Activated CD4-positive, alpha-beta memory T cell treated with anti-CD3 and anti-CD28 coated beads, Interleukin-2, amount 10 ng/mL, durations not matched to agents 7 days and 5 days (primary cell): ENCODE measurements around the gene CMPK1. TPM values are rescaled to one million over a fixed set of nuclear protein-coding genes. Genes with fewer than 3 reads are reported as not detected.
"Not testable (repeated sequence)": the region's sequence is repeated elsewhere in the genome, so short reads cannot be mapped to it uniquely, and the experiment has no call there.

Experiments used
- CTCF ChIA-PET: fragments of 350-600 bp; sonication (Branson Sonifier 250); formaldehyde crosslinking; loops from one replicate; lab custom pipeline; 2021; ENCODE audit warnings: antibody characterized with exemption, inconsistent platforms; lab: Charles Lee
- POLR2A ChIA-PET: fragments of 350-600 bp; sonication (Branson Sonifier 250); formaldehyde crosslinking; loops from one replicate; lab custom pipeline; 2021; ENCODE audit warnings: antibody characterized with exemption; lab: Charles Lee
- DNase-seq: peaks from one replicate; pipeline ENCODE4 v3.0.0-alpha.2; 2020
- H3K27ac Mint-ChIP-seq: one replicate; pipeline ENCODE4 v1.8.0; 2021; ENCODE audit warnings: mild to moderate bottlenecking, mixed read lengths
- H3K27me3 Mint-ChIP-seq: one replicate; pipeline ENCODE4 v1.8.0; 2021; ENCODE audit warnings: mixed read lengths
- H3K36me3 Mint-ChIP-seq: one replicate; pipeline ENCODE4 v1.8.0; 2021; ENCODE audit warnings: low read depth, mixed read lengths
- H3K4me1 Mint-ChIP-seq: one replicate; pipeline ENCODE4 v1.8.0; 2021; ENCODE audit warnings: mixed read lengths
- H3K4me3 Mint-ChIP-seq: one replicate; pipeline ENCODE4 v1.8.0; 2021; ENCODE audit warnings: mild to moderate bottlenecking, mixed read lengths
- H3K9me3 Mint-ChIP-seq: one replicate; pipeline ENCODE4 v1.8.0; 2021; ENCODE audit warnings: mixed read lengths
- total RNA-seq, 2 experiments: library from RNA; stranded (reverse); gene quantifications; one replicate each; pipeline ENCODE4 v1.2.3, GENCODE V29; 2021

Gene CMPK1
- total RNA-seq, 2 experiments from 2014 or later: 99.3 to 106 TPM

GRCh38 chr1:47346979-47347378 is 13.4 kb downstream of the CMPK1 start:
- H3K9me3 Mint-ChIP-seq, H3K27ac Mint-ChIP-seq, CTCF ChIA-PET, H3K4me1 Mint-ChIP-seq, H3K27me3 Mint-ChIP-seq, DNase-seq, H3K4me3 Mint-ChIP-seq: not testable (repeated sequence)
- peaks cover 25% of the 10 kb centered on the region for H3K36me3 Mint-ChIP-seq
- POLR2A ChIA-PET: interaction anchor here (0.9 to 1.2 kb wide), 2 partner anchors 9 to 13 kb away, joined by 3 read pairs; partner anchors contain the start of gene CMPK1

DNA sequence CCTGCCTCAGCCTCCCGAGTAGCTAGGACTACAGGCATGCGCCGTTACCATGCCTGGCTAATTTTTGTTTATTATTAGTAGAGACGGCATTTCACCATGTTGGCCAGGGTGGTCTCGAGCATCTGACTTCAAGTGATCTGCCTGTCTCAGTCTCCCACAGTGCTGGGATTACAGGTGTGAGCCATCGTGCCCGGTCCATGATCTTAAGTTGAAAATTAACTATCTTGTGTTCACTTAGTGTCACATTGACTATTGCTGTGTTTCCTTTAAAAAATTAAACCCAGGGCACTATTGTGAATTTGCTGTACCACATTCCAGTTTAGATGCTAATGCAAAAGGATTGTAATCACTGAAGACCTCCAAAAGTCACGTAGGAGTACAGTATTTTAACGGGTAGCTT is 14.1 kb downstream of the CMPK1 start:
- Mint-ChIP-seq H3K27ac (no peak overlapping the region), H3K27me3 (no peaks in the 10 kb centered on the region), H3K9me3 (no peaks in the 10 kb centered on the region), H3K4me1 (peaks cover 8% of the 10 kb centered on the region), H3K4me3 (no peak overlapping the region), H3K36me3 (peaks cover 25% of the 10 kb centered on the region)
- DNase-seq: no peak
- ChIA-PET CTCF (interaction anchor here (1.8 kb wide), 1 partner anchor 8 kb away, joined by 8 read pairs; no protein-coding TSS in a partner anchor), POLR2A (interaction anchor here (0.7 to 1.2 kb wide), 3 partner anchors 10 to 41 kb away, joined by 3 read pairs; partner anchors contain the start of gene CMPK1)

DNA sequence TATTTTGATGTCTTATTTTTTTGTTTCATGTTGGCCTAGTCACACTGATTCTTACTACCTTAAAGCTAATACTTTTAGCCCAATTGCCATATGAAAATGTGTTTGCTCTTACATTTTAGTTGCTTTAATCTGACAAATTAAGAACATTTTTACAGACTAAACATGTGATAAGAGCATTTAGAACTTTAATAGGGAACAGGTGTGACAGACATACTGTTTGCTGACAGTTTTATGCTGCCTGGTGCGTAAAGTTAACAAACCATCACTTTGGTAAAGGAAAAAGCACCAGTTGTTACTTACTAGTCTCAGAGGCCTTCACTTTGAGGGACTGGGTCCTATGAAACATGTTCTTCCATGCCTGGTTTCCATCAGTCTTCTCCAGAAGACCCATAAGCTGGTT is 14.7 kb downstream of the CMPK1 start:
- Mint-ChIP-seq H3K27ac (no peak overlapping the region), H3K27me3 (no peaks in the 10 kb centered on the region), H3K4me1 (peaks cover 10% of the 10 kb centered on the region), H3K4me3 (no peak overlapping the region), H3K36me3 (peaks cover 24% of the 10 kb centered on the region), H3K9me3 (no peaks in the 10 kb centered on the region)
- CTCF ChIA-PET: interaction anchor here (1.8 kb wide), 1 partner anchor 9 kb away, joined by 8 read pairs; no protein-coding TSS in a partner anchor
- POLR2A ChIA-PET: interaction anchor here (0.7 kb wide), 1 partner anchor 41 kb away, joined by 3 read pairs; no protein-coding TSS in a partner anchor
- DNase-seq: no peak

DNA sequence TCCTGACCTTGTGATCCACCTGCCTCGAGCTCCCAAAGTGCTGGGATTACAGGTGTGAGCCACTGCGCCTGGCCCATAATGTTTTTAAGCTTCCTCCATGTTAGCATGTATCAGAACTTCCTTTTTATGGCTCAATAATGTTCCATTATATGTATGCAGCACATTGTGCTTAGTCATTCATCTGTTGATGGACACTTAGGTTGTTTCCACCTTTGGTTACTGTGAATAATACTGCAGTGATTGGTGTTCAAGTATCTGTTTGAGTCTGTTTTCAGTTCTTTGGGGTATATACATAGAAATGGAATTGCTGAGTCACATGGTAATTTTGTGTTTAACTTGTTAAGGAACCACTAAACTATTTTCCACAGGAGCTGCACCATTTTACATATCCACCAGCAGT is 17.7 kb downstream of the CMPK1 start:
- no peak for DNase-seq
- Mint-ChIP-seq H3K4me3 (no peak overlapping the region), H3K27me3 (no peaks in the 10 kb centered on the region), H3K4me1 (peaks cover 10% of the 10 kb centered on the region), H3K9me3 (no peaks in the 10 kb centered on the region), H3K36me3 (peaks cover 18% of the 10 kb centered on the region), H3K27ac (no peak overlapping the region)
- POLR2A ChIA-PET: interaction anchor here (1.9 kb wide), 1 partner anchor 38 kb away, joined by 5 read pairs; the partner anchor contains the start of gene STIL
- CTCF ChIA-PET: interaction anchor here (1.0 kb wide), 1 partner anchor 13 kb away, joined by 3 read pairs; no protein-coding TSS in a partner anchor

DNA sequence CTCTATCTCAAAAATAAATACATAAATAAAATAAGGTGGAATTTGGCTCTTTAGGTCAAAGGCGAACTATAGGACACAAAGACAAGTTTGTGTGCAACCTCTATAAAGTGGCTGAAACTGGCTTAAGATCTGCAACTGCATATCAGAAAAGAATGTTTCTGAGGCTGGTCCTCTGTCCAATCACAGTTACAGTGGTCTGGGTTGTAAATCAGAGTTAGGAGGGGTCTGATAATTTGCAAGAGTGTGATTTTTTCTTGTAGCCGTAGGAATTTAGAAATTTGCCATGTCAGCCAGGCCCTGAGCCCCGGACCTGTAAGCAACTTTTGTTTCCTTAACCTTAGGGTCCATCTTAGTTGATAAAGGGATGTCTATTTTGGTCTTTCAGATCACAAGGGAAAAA is 27.8 kb downstream of the CMPK1 start:
- H3K9me3 Mint-ChIP-seq: no peaks in the 10 kb centered on the region
- no peaks in the 10 kb centered on the region for H3K36me3 Mint-ChIP-seq
- H3K27ac Mint-ChIP-seq: no peak overlapping the region
- ChIA-PET POLR2A (no interaction called here), CTCF (interaction anchor here (0.7 kb wide), 1 partner anchor 912 kb away, joined by 3 read pairs; no protein-coding TSS in a partner anchor)
- H3K4me1 Mint-ChIP-seq: peaks cover 1% of the 10 kb centered on the region
- no peaks in the 10 kb centered on the region for H3K27me3 Mint-ChIP-seq
- no peak overlapping the region for H3K4me3 Mint-ChIP-seq
- DNase-seq: no peak

- ChIA-PET CTCF (interaction anchor here (0.9 kb wide), 1 partner anchor 75 kb away, joined by 4 read pairs; the partner anchor contains the start of gene FOXD2), POLR2A (interaction anchor here (0.8 kb wide), 1 partner anchor 49 kb away, joined by 3 read pairs; the partner anchor contains the start of gene STIL)
- no peaks in the 10 kb centered on the region for H3K9me3 Mint-ChIP-seq
- no peak overlapping the region for H3K4me3 Mint-ChIP-seq
- no peak overlapping the region for H3K27ac Mint-ChIP-seq
- H3K4me1 Mint-ChIP-seq: peaks cover 1% of the 10 kb centered on the region
- DNase-seq: no peak
- no peaks in the 10 kb centered on the region for H3K36me3 Mint-ChIP-seq
- H3K27me3 Mint-ChIP-seq: no peaks in the 10 kb centered on the region
Observed at GRCh38 chr1:47362828-47363227, 29.2 kb downstream of the CMPK1 start.

- Mint-ChIP-seq H3K4me1 (peaks cover 1% of the 10 kb centered on the region), H3K27me3 (no peaks in the 10 kb centered on the region), H3K27ac (no peak overlapping the region), H3K4me3 (no peak overlapping the region), H3K9me3 (no peaks in the 10 kb centered on the region), H3K36me3 (peaks cover 29% of the 10 kb centered on the region)
- ChIA-PET CTCF (interaction anchor here (0.7 to 1.2 kb wide), 2 partner anchors 21 to 105 kb away, joined by 3 read pairs; no protein-coding TSS in a partner anchor), POLR2A (no interaction called here)
- DNase-seq: no peak
Observed at GRCh38 chr1:47367651-47368050, 34.1 kb downstream of the CMPK1 start.

DNA sequence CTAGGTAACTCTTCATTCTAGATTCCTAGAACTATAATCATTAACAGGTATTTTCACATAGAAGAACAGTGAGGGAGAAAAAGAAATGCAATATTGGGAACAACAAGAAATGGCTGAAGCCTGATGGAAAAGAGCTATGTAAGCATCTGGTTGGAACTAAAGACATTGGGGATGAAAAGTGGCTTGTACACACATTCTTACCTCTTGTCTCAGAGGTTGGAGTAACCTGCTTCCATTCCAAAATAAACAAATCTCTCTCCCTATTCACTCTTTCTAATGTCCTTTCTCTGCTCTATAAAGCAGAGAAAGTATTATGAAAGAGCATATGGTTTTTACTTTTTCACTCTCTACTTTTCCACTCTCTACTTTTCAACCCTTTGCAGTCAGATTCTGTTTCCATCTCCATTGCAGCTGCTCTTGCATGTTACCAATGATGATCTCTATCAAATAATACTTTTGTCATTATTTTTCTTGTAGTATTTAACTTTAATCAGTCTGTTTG is 37.5 kb downstream of the CMPK1 start:
- H3K4me1 Mint-ChIP-seq: no peaks in the 10 kb centered on the region
- ChIA-PET POLR2A (no interaction called here), CTCF (no interaction called here)
- H3K9me3 Mint-ChIP-seq: no peaks in the 10 kb centered on the region
- H3K4me3 Mint-ChIP-seq: no peak overlapping the region
- H3K27me3 Mint-ChIP-seq: no peaks in the 10 kb centered on the region
- no peak for DNase-seq
- no peak overlapping the region for H3K27ac Mint-ChIP-seq
- peaks cover 46% of the 10 kb centered on the region for H3K36me3 Mint-ChIP-seq

DNA sequence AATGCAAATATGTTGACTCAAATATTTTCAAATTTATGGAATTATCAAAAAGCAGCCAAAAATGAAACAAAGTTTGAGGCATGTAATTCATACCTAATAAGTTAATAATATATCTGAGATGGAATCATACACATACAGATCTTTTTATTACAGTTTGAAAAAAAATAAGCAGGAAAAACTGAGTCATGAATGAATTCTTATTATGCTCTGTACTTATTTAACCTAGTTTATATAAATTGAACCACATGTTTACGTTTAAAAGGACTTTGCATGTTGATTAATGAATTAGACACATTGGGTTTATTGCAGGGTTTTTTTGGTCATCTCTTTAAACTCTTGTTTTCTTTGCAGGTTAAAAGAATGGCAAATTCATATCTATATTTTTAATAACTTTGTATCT is 40.9 kb downstream of the CMPK1 start:
- no peak overlapping the region for H3K4me3 Mint-ChIP-seq
- CTCF ChIA-PET: interaction anchor here (1.1 to 1.3 kb wide), 2 partner anchors 14 to 196 kb away, joined by 4 read pairs; no protein-coding TSS in a partner anchor
- H3K27me3 Mint-ChIP-seq: no peaks in the 10 kb centered on the region
- no peaks in the 10 kb centered on the region for H3K9me3 Mint-ChIP-seq
- POLR2A ChIA-PET: no interaction called here
- no peaks in the 10 kb centered on the region for H3K4me1 Mint-ChIP-seq
- no peak for DNase-seq
- H3K27ac Mint-ChIP-seq: no peak overlapping the region
- H3K36me3 Mint-ChIP-seq: peaks cover 46% of the 10 kb centered on the region

DNA sequence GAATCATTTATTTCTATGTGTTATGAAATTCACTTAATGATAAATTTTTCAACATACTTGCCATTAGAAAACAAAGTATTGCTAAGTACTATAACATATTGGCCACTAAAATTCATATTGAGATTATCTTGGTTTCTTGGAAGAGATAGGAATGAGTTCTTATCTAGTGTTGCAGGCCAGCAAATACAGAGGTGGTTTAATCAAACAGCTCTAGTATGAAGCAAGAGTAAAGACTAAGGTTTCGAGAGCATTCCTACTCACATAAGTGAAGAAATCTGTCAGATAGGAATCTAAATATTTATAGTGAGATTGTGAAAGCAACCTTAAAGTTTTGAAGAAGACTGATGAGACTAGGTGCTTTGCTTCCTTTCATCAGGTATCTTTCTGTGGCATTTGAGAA is 44.6 kb downstream of the CMPK1 start:
- ChIA-PET CTCF (no interaction called here), POLR2A (no interaction called here)
- H3K9me3 Mint-ChIP-seq: no peaks in the 10 kb centered on the region
- no peak overlapping the region for H3K27ac Mint-ChIP-seq
- no peak for DNase-seq
- H3K4me3 Mint-ChIP-seq: no peak overlapping the region
- peaks cover 35% of the 10 kb centered on the region for H3K36me3 Mint-ChIP-seq
- H3K27me3 Mint-ChIP-seq: no peaks in the 10 kb centered on the region
- H3K4me1 Mint-ChIP-seq: peaks cover 1% of the 10 kb centered on the region

DNA sequence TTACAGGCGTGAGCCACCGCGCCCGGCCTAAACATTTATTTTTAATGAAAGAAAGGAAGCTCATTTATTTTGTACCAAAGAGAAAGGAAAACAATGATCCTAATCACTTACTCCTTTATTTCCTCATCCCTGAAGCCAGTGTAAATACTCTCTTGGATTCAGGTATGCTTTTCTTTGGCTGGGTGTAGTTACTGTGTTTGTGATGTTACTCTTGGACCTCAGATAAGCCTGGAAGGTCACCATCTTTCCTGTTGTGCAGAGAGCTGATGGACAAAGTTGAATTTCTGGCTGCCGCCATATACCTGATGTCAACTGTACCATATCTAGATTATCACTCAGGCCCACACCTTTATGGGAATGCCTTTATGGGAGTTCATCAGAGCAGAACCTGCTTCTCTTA is 47.1 kb downstream of the CMPK1 start:
- no peak for DNase-seq
- Mint-ChIP-seq H3K36me3 (peaks cover 27% of the 10 kb centered on the region), H3K9me3 (no peaks in the 10 kb centered on the region), H3K27ac (no peak overlapping the region), H3K4me3 (no peak overlapping the region), H3K4me1 (peaks cover 1% of the 10 kb centered on the region), H3K27me3 (no peaks in the 10 kb centered on the region)
- POLR2A ChIA-PET: no interaction called here
- CTCF ChIA-PET: no interaction called here

DNA sequence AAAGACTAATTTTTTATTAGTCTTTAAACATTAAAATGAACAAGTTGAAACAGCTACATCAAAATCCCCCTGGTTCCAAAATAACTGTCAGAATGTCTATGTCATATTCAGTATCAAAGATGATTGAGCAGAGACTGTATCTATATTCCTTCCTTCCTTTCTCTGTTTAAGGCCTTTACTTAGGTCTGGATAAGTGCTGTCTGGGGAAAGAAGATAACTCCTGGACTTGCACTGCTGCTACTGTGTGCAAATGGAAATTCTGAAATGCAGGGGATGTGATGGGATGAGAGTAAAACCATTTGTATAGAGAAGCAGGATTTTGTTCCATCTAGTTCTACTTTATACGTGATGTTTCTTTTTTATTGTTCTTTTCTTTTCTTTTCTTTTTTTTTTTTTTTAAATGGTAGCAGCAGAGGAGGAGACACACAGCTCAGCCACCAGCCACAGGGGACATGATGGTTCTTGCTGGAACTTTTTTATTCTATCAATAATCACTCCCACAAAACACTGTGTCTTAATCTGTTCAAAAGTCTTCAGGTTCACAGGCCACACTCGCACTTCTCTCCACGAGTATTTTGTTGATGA is 48.9 kb downstream of the CMPK1 start:
- Mint-ChIP-seq H3K27me3 (no peaks in the 10 kb centered on the region), H3K4me1 (peaks cover 1% of the 10 kb centered on the region), H3K36me3 (peaks cover 24% of the 10 kb centered on the region), H3K9me3 (no peaks in the 10 kb centered on the region), H3K27ac (no peak overlapping the region), H3K4me3 (no peak overlapping the region)
- POLR2A ChIA-PET: interaction anchor here (1.7 kb wide), 1 partner anchor 14 kb away, joined by 5 read pairs; no protein-coding TSS in a partner anchor
- no peak for DNase-seq
- CTCF ChIA-PET: interaction anchor here (1.1 to 1.7 kb wide), 2 partner anchors 54 to 55 kb away, joined by 4 to 7 read pairs; partner anchors contain the start of gene FOXD2

DNA sequence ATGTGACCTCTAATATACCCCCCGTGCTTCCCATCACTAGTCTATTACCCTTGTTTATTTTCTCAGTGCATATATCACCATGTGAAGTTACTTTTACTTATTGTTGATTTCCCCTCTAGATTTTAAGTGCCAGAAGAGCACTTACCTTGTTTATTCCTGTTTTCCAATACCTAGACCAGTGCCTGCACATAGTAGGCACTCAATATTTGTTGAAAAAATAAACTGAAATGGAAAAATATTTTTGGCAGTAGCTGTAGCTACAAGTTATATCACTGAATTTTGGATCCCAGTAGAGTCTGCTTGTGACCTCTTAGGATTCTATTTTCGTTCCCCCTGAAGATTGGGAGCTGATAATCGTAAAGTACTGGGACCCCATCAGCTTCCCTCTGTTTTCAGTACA is 50.5 kb downstream of the CMPK1 start:
- H3K36me3 Mint-ChIP-seq: peaks cover 20% of the 10 kb centered on the region
- H3K9me3 Mint-ChIP-seq: no peaks in the 10 kb centered on the region
- no peak overlapping the region for H3K27ac Mint-ChIP-seq
- no peak overlapping the region for H3K4me3 Mint-ChIP-seq
- ChIA-PET CTCF (interaction anchor here (1.6 kb wide), 1 partner anchor 54 kb away, joined by 4 read pairs; the partner anchor contains the start of gene FOXD2), POLR2A (no interaction called here)
- peaks cover 1% of the 10 kb centered on the region for H3K4me1 Mint-ChIP-seq
- DNase-seq: no peak
- no peaks in the 10 kb centered on the region for H3K27me3 Mint-ChIP-seq
